Sigmoid colon (tissue), 3 donors: ENCODE data around the gene DAPP1.

Source experiments
- POLR2A ChIP-seq, 2 donors: fragments of 450-650 bp; IDR thresholded peaks; one replicate each; pipeline ENCODE4 v1.6.1; 2016; ENCODE audit warnings: antibody characterized with exemption in 2 of 2, mild to moderate bottlenecking in 2 of 2, moderate library complexity in 2 of 2
- TF ChIP-seq, protein P1 (sequence below), 4 experiments: fragments of 450-650 bp in 3 of 4; fragments of 200-600 bp in 1 of 4; IDR thresholded peaks; one replicate each; pipeline ENCODE4 v1.5.1; 2016 to 2019; ENCODE audit warnings: antibody characterized with exemption in 4 of 4, mild to moderate bottlenecking in 3 of 4, moderate library complexity in 2 of 4

- no peak for TF ChIP-seq POLR2A (IDR thresholded peaks at IDR 0.05)
- TF ChIP-seq, protein P1, sequence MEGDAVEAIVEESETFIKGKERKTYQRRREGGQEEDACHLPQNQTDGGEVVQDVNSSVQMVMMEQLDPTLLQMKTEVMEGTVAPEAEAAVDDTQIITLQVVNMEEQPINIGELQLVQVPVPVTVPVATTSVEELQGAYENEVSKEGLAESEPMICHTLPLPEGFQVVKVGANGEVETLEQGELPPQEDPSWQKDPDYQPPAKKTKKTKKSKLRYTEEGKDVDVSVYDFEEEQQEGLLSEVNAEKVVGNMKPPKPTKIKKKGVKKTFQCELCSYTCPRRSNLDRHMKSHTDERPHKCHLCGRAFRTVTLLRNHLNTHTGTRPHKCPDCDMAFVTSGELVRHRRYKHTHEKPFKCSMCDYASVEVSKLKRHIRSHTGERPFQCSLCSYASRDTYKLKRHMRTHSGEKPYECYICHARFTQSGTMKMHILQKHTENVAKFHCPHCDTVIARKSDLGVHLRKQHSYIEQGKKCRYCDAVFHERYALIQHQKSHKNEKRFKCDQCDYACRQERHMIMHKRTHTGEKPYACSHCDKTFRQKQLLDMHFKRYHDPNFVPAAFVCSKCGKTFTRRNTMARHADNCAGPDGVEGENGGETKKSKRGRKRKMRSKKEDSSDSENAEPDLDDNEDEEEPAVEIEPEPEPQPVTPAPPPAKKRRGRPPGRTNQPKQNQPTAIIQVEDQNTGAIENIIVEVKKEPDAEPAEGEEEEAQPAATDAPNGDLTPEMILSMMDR (IDR thresholded peaks at IDR 0.05): no peak
These were observed 5.5 kb upstream of the DAPP1 start for GRCh38 chr4:99811117-99811516.
